BLaER1 treated with 17β-estradiol and CSF1 and Interleukin-3, amounts not matched to agents 10 nM and 100 nM (cell line): ENCODE measurements around the gene COL11A2.

Experiments used
- H3K27ac ChIP-seq, 11 experiments: shearing (Covaris generic); formaldehyde crosslinking; 2 replicates each; pipeline ENCODE4 v1.8.1; 2022
- H3K27me3 ChIP-seq, 11 experiments: shearing (Covaris generic); formaldehyde crosslinking; 2 replicates each; pipeline ENCODE4 v1.8.1; 2022
- H3K36me3 ChIP-seq, 11 experiments: shearing (Covaris generic); formaldehyde crosslinking; 2 replicates each; pipeline ENCODE4 v1.8.1; 2022
- H3K4me1 ChIP-seq, 10 experiments: shearing (Covaris generic); formaldehyde crosslinking; 2 replicates each; pipeline ENCODE4 v1.8.1; 2022
- H3K4me2 ChIP-seq, 11 experiments: shearing (Covaris generic); formaldehyde crosslinking; 2 replicates each; pipeline ENCODE4 v1.8.1; 2022
- H3K4me3 ChIP-seq, 10 experiments: shearing (Covaris generic); formaldehyde crosslinking; 2 replicates each; pipeline ENCODE4 v1.8.1; 2022
- H3K9ac ChIP-seq, 11 experiments: shearing (Covaris generic); formaldehyde crosslinking; 2 replicates each; pipeline ENCODE4 v1.8.1; 2022
- H3K9me3 ChIP-seq, 11 experiments: shearing (Covaris generic); formaldehyde crosslinking; replicated peaks in 1 of 11; 2 replicates each; pipeline ENCODE4 v1.8.1; 2022
- H4K20me1 ChIP-seq, 11 experiments: shearing (Covaris generic); formaldehyde crosslinking; 2 replicates each; pipeline ENCODE4 v1.8.1; 2022
- Cebpa-rat ChIP-seq, 11 experiments: shearing (Covaris generic); IDR thresholded peaks; 2 replicates each; pipeline ENCODE4 v1.8.1; 2022

COL11A2 gene

GRCh38 chr6:33117811-33118277, 74.4 kb downstream of the COL11A2 start:
- no peak overlapping the region for H3K9ac ChIP-seq

GRCh38 chr6:33116841-33117711, 75.2 kb downstream of the COL11A2 start:
- Histone ChIP-seq H4K20me1 (peaks cover 0 to 15% (median 0%) of the 10 kb centered on the region in 11 experiments; a peak in 5 of 22 replicates), H3K4me1 (peaks cover 27 to 42% (median 36%) of the 10 kb centered on the region in 10 experiments), H3K9ac (no peak overlapping the region; a peak in 1 of 22 replicates), H3K36me3 (no peaks in the 10 kb centered on the region), H3K27me3 (peaks cover 23 to 47% (median 31%) of the 10 kb centered on the region in 11 experiments), H3K9me3 (no peaks in the 10 kb centered on the region), H3K4me3 (peak overlapping the region in 2 of 10 experiments; percentile 10 to 14; a peak in 2 of 20 replicates), H3K4me2 (peak overlapping the region in 10 of 11 experiments; percentile 11 to 82 (median 68); a peak in 19 of 22 replicates), H3K27ac (no peak overlapping the region)
- TF ChIP-seq Cebpa-rat (IDR thresholded peaks at IDR 0.05), result no peak

More at GRCh38 chr6:33117811-33118277, 74.4 kb downstream of the COL11A2 start:
- Histone ChIP-seq H3K4me1 (peaks cover 27 to 42% (median 34%) of the 10 kb centered on the region in 10 experiments), H4K20me1 (peaks cover 0 to 15% (median 0%) of the 10 kb centered on the region in 11 experiments; a peak in 5 of 22 replicates), H3K9me3 (peaks cover 0 to 4% (median 2%) of the 10 kb centered on the region in 11 experiments; a peak in 13 of 22 replicates), H3K27me3 (peaks cover 23 to 44% (median 31%) of the 10 kb centered on the region in 11 experiments), H3K4me3 (0 out of 20 replicates have a peak overlapping the region, but pooled peaks of 1 of the 10 experiments have one; percentile 14), H3K36me3 (no peaks in the 10 kb centered on the region), H3K27ac (no peak overlapping the region), H3K4me2 (peak overlapping the region in 10 of 11 experiments; percentile 23 to 82 (median 68); a peak in 19 of 22 replicates)
- no peak for TF ChIP-seq Cebpa-rat (IDR thresholded peaks at IDR 0.05)

GRCh38 chr6:33116417-33116816, 75.8 kb downstream of the COL11A2 start:
- Histone ChIP-seq H3K27ac (no peak overlapping the region), H3K36me3 (no peaks in the 10 kb centered on the region), H3K4me3 (no peak overlapping the region), H3K27me3 (peaks cover 23 to 47% (median 31%) of the 10 kb centered on the region in 11 experiments), H4K20me1 (peaks cover 0 to 15% (median 0%) of the 10 kb centered on the region in 11 experiments; a peak in 5 of 22 replicates), H3K4me1 (peaks cover 27 to 42% (median 36%) of the 10 kb centered on the region in 10 experiments), H3K9me3 (no peaks in the 10 kb centered on the region), H3K9ac (no peak overlapping the region), H3K4me2 (peak overlapping the region in 1 of 11 experiments; percentile 62; a peak in 2 of 22 replicates)
- TF ChIP-seq Cebpa-rat (IDR thresholded peaks at IDR 0.05), result no peak

DNA sequence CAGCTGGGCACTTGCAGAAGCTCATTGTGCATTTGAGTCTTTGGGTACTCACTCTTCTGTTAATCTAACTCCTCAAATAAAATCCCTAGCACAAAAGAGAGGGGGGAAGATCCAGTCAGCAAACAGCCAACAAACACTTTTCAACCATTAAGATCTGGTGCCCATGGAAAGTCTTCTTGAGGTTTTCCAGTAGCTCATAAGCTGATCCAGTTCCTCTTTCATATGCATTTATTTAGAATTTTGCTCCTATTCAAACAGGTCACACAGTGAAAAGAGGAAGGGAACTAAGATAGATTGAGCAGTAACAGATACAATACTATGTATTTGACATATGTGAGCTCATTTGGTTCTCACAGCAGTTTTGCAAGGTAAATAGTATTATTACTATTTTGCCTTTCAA, 77.9 kb downstream of the COL11A2 start:
- Histone ChIP-seq H3K9me3 (no peaks in the 10 kb centered on the region), H3K36me3 (no peaks in the 10 kb centered on the region), H3K4me2 (peak overlapping the region; percentile 11 to 89 (median 55); a peak in 21 of 22 replicates), H3K27me3 (peaks cover 23 to 47% (median 31%) of the 10 kb centered on the region in 11 experiments), H3K9ac (no peak overlapping the region), H4K20me1 (peaks cover 0 to 15% (median 0%) of the 10 kb centered on the region in 11 experiments; a peak in 5 of 22 replicates), H3K4me3 (no peak overlapping the region), H3K4me1 (peaks cover 27 to 42% (median 36%) of the 10 kb centered on the region in 10 experiments), H3K27ac (no peak overlapping the region)
- no peak for TF ChIP-seq Cebpa-rat (IDR thresholded peaks at IDR 0.05)

DNA sequence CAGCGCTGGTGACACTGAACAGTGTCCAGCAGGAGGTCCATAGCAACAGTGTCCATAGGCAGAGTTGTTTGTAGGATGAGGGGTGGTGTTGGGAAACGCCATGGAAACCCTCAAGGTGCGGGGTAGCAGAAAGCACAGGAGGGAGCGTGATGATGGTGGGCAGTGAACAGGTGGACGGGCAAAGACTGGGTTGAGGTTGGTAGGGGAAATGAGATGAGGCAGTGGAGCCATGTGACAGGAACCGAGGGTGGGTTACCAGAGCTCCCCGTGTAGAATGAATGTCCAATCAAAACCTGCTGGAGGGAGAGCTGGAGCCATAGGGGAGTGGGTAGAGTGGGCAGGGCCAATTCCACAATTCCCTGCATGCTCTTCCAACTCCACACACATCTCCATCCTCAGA, 78.5 kb downstream of the COL11A2 start:
- Histone ChIP-seq H3K4me1 (peaks cover 27 to 42% (median 36%) of the 10 kb centered on the region in 10 experiments), H3K4me2 (peak overlapping the region; percentile 11 to 89 (median 55); a peak in 21 of 22 replicates), H3K36me3 (no peaks in the 10 kb centered on the region), H3K4me3 (no peak overlapping the region), H3K27ac (no peak overlapping the region), H3K9ac (no peak overlapping the region), H4K20me1 (peaks cover 0 to 15% (median 0%) of the 10 kb centered on the region in 11 experiments; a peak in 5 of 22 replicates), H3K9me3 (no peaks in the 10 kb centered on the region), H3K27me3 (peaks cover 23 to 47% (median 31%) of the 10 kb centered on the region in 11 experiments)
- no peak for TF ChIP-seq Cebpa-rat (IDR thresholded peaks at IDR 0.05)
